ENCODE results near the gene FRAT2.

The FRAT2 gene

GRCh38 chr10:97334370-97335175 is at the start of gene FRAT2:
FRAT2 (minus strand) TSS chr10:97334729; CDS start chr10:97334572, 157 bp downstream.
- in situ Hi-C loops (cut with MboI; ENCODE audit: low sequenced_read_pairs), result no loop called here
- H3K4me3 ChIP-seq, result peak within 1 kb of the TSS; percentile 62
- DNase-seq (ENCODE audit: low spot score in 2 of 2), result peak; percentile 77 to 91
- H3K36me3 ChIP-seq (replicated peaks), result no peaks in the 10 kb centered on the region
- H3K4me1 ChIP-seq, result peaks cover 33% of the 10 kb centered on the region
- H3K27me3 ChIP-seq (ENCODE audit: low read depth), result no peaks in the 10 kb centered on the region
- H3K9me3 ChIP-seq, result no peaks in the 10 kb centered on the region

GRCh38 chr10:97384156-97384555 is 49.6 kb upstream of the FRAT2 start:
- no peaks in the 10 kb centered on the region for H3K4me1 ChIP-seq
- H3K4me3 ChIP-seq, result no peak overlapping the region
- DNase-seq (ENCODE audit: low spot score in 2 of 2), result no peak
- H3K36me3 ChIP-seq (replicated peaks), result peaks cover 40% of the 10 kb centered on the region
- no peaks in the 10 kb centered on the region for H3K27me3 ChIP-seq (ENCODE audit: low read depth)
- H3K9me3 ChIP-seq, result no peaks in the 10 kb centered on the region
- in situ Hi-C loops (cut with MboI; ENCODE audit: low sequenced_read_pairs), result no loop called here

- in situ Hi-C loops (cut with MboI; ENCODE audit: low sequenced_read_pairs), result no loop called here
- Histone ChIP-seq H3K27me3 (ENCODE audit: low read depth) (no peaks in the 10 kb centered on the region), H3K36me3 (replicated peaks) (peaks cover 38% of the 10 kb centered on the region)
Observed at GRCh38 chr10:97383159-97383558, 48.6 kb upstream of the FRAT2 start.

GRCh38 chr10:97381626-97382025 is 47.1 kb upstream of the FRAT2 start:
- H3K4me1 ChIP-seq, result no peaks in the 10 kb centered on the region
- H3K9me3 ChIP-seq, result no peaks in the 10 kb centered on the region

More at GRCh38 chr10:97383159-97383558, 48.6 kb upstream of the FRAT2 start:
- DNase-seq (ENCODE audit: low spot score in 2 of 2), result no peak
- Histone ChIP-seq H3K4me3 (no peak overlapping the region), H3K9me3 (no peaks in the 10 kb centered on the region), H3K4me1 (no peaks in the 10 kb centered on the region)

GRCh38 chr10:97380516-97380915 is 46.0 kb upstream of the FRAT2 start:
- Histone ChIP-seq H3K27me3 (ENCODE audit: low read depth) (no peaks in the 10 kb centered on the region), H3K4me1 (no peaks in the 10 kb centered on the region), H3K9me3 (no peaks in the 10 kb centered on the region), H3K4me3 (no peak overlapping the region), H3K36me3 (replicated peaks) (peaks cover 34% of the 10 kb centered on the region)
- DNase-seq (ENCODE audit: low spot score in 2 of 2), result no peak
- in situ Hi-C loops (cut with MboI; ENCODE audit: low sequenced_read_pairs), result no loop called here

More at GRCh38 chr10:97381626-97382025, 47.1 kb upstream of the FRAT2 start:
- DNase-seq (ENCODE audit: low spot score in 2 of 2), result no peak
- in situ Hi-C loops (cut with MboI; ENCODE audit: low sequenced_read_pairs), result no loop called here
- peaks cover 39% of the 10 kb centered on the region for H3K36me3 ChIP-seq (replicated peaks)
- no peaks in the 10 kb centered on the region for H3K27me3 ChIP-seq (ENCODE audit: low read depth)
- H3K4me3 ChIP-seq, result no peak overlapping the region

- Histone ChIP-seq H3K27me3 (ENCODE audit: low read depth) (no peaks in the 10 kb centered on the region), H3K4me3 (no peak overlapping the region), H3K9me3 (no peaks in the 10 kb centered on the region), H3K4me1 (no peaks in the 10 kb centered on the region), H3K36me3 (replicated peaks) (peaks cover 31% of the 10 kb centered on the region)
- in situ Hi-C loops (cut with MboI; ENCODE audit: low sequenced_read_pairs), result no loop called here
- DNase-seq (ENCODE audit: low spot score in 2 of 2), result no peak
Observed at GRCh38 chr10:97378933-97379921, 44.7 kb upstream of the FRAT2 start.

GRCh38 chr10:97376413-97376812 is 41.9 kb upstream of the FRAT2 start:
- H3K4me3 ChIP-seq, result no peak overlapping the region
- in situ Hi-C loops (cut with MboI; ENCODE audit: low sequenced_read_pairs), result no loop called here
- DNase-seq (ENCODE audit: low spot score in 2 of 2), result no peak
- no peaks in the 10 kb centered on the region for H3K4me1 ChIP-seq
- H3K36me3 ChIP-seq (replicated peaks), result peaks cover 48% of the 10 kb centered on the region
- no peaks in the 10 kb centered on the region for H3K9me3 ChIP-seq
- no peaks in the 10 kb centered on the region for H3K27me3 ChIP-seq (ENCODE audit: low read depth)

- Histone ChIP-seq H3K4me3 (no peak overlapping the region), H3K9me3 (no peaks in the 10 kb centered on the region), H3K4me1 (no peaks in the 10 kb centered on the region), H3K36me3 (replicated peaks) (peaks cover 58% of the 10 kb centered on the region), H3K27me3 (ENCODE audit: low read depth) (no peaks in the 10 kb centered on the region)
- in situ Hi-C loops (cut with MboI; ENCODE audit: low sequenced_read_pairs), result no loop called here
- no peak for DNase-seq (ENCODE audit: low spot score in 2 of 2)
Observed at GRCh38 chr10:97373456-97373855, 38.9 kb upstream of the FRAT2 start.

- DNase-seq (ENCODE audit: low spot score in 2 of 2), result no peak
- in situ Hi-C loops (cut with MboI; ENCODE audit: low sequenced_read_pairs), result no loop called here
- peaks cover 58% of the 10 kb centered on the region for H3K36me3 ChIP-seq (replicated peaks)
Observed at GRCh38 chr10:97372233-97372875, 37.8 kb upstream of the FRAT2 start.

GRCh38 chr10:97371696-97372095 is 37.2 kb upstream of the FRAT2 start:
- in situ Hi-C loops (cut with MboI; ENCODE audit: low sequenced_read_pairs), result no loop called here

More at GRCh38 chr10:97372233-97372875, 37.8 kb upstream of the FRAT2 start:
- H3K27me3 ChIP-seq (ENCODE audit: low read depth), result no peaks in the 10 kb centered on the region
- H3K4me3 ChIP-seq, result no peak overlapping the region
- H3K4me1 ChIP-seq, result no peaks in the 10 kb centered on the region
- no peaks in the 10 kb centered on the region for H3K9me3 ChIP-seq

GRCh38 chr10:97367126-97367649 is 32.7 kb upstream of the FRAT2 start:
- no peak for DNase-seq (ENCODE audit: low spot score in 2 of 2)
- in situ Hi-C loops (cut with MboI; ENCODE audit: low sequenced_read_pairs), result no loop called here
- H3K4me3 ChIP-seq, result no peak overlapping the region
- H3K27me3 ChIP-seq (ENCODE audit: low read depth), result no peaks in the 10 kb centered on the region
- no peaks in the 10 kb centered on the region for H3K4me1 ChIP-seq
- peaks cover 65% of the 10 kb centered on the region for H3K36me3 ChIP-seq (replicated peaks)
- no peaks in the 10 kb centered on the region for H3K9me3 ChIP-seq

More at GRCh38 chr10:97371696-97372095, 37.2 kb upstream of the FRAT2 start:
- H3K9me3 ChIP-seq, result no peaks in the 10 kb centered on the region
- no peak for DNase-seq (ENCODE audit: low spot score in 2 of 2)
- peaks cover 61% of the 10 kb centered on the region for H3K36me3 ChIP-seq (replicated peaks)
- H3K27me3 ChIP-seq (ENCODE audit: low read depth), result no peaks in the 10 kb centered on the region
- no peaks in the 10 kb centered on the region for H3K4me1 ChIP-seq
- H3K4me3 ChIP-seq, result no peak overlapping the region

- in situ Hi-C loops (cut with MboI; ENCODE audit: low sequenced_read_pairs), result no loop called here
- Histone ChIP-seq H3K27me3 (ENCODE audit: low read depth) (no peaks in the 10 kb centered on the region), H3K4me3 (no peak overlapping the region), H3K36me3 (replicated peaks) (peaks cover 60% of the 10 kb centered on the region), H3K4me1 (no peaks in the 10 kb centered on the region), H3K9me3 (no peaks in the 10 kb centered on the region)
- no peak for DNase-seq (ENCODE audit: low spot score in 2 of 2)
Observed at GRCh38 chr10:97366572-97366971, 32.0 kb upstream of the FRAT2 start.

GRCh38 chr10:97365761-97366351 is 31.3 kb upstream of the FRAT2 start:
- Histone ChIP-seq H3K9me3 (no peaks in the 10 kb centered on the region), H3K4me3 (no peak overlapping the region), H3K27me3 (ENCODE audit: low read depth) (no peaks in the 10 kb centered on the region), H3K36me3 (replicated peaks) (peaks cover 61% of the 10 kb centered on the region), H3K4me1 (no peaks in the 10 kb centered on the region)
- in situ Hi-C loops (cut with MboI; ENCODE audit: low sequenced_read_pairs), result no loop called here
- no peak for DNase-seq (ENCODE audit: low spot score in 2 of 2)

All from HAP-1 (cell line).